Coronary artery (tissue), 2 donors: Measurements from ENCODE around the gene NUCB1.

Experiments
- DNase-seq: peaks from one replicate; pipeline ENCODE4 v3.0.0-alpha.2; 2017; ENCODE audit warnings: low spot score
- H3K27ac ChIP-seq, 2 donors: fragments of 200-600 bp; sonication (generic); one replicate each; pipeline ENCODE4 v1.5.1; 2016 to 2019
- H3K4me3 ChIP-seq: fragments of 200-600 bp; sonication (generic); 2 replicates; pipeline ENCODE4 v1.5.1; 2016; ENCODE audit warnings: mild to moderate bottlenecking, moderate library complexity
- TF ChIP-seq, protein P1 (sequence below): fragments of 200-600 bp; sonication (generic); IDR thresholded peaks from one replicate; pipeline ENCODE4 v1.5.1; 2019; ENCODE audit warnings: antibody characterized with exemption

NUCB1 gene

DNA sequence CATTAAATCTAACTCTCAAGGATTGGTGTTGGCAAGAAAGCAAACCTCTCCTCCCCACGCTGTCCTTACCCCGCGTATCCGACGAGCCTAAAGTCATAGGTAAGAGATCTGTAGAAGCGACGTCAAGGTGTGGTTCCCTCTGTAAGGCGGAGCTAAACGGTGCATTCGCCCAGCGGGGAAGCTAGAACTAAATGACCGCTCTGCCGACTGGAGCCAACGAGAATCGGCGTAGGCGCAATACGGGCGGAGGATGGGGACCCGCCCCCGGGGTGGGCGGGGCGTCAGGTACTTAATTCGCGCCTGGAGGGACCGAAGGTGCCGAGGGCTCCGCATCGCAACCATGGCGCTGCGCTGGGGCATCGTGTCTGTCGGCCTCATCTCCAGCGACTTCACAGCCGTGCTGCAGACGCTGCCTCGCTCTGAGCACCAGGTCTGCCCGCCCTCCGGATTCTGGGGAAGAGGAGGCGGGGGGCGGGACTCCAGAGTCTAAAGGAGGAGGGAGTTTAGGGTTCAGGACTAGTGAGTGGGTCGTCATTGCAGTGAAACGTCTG, 33.3 kb downstream of the NUCB1 start, which contains the start of gene DHDH:
Gene DHDH (plus strand): TSS at position 318 of the 551 bp plus-strand sequence. CDS start 23 bp downstream, at position 341.
- TF ChIP-seq, protein P1, sequence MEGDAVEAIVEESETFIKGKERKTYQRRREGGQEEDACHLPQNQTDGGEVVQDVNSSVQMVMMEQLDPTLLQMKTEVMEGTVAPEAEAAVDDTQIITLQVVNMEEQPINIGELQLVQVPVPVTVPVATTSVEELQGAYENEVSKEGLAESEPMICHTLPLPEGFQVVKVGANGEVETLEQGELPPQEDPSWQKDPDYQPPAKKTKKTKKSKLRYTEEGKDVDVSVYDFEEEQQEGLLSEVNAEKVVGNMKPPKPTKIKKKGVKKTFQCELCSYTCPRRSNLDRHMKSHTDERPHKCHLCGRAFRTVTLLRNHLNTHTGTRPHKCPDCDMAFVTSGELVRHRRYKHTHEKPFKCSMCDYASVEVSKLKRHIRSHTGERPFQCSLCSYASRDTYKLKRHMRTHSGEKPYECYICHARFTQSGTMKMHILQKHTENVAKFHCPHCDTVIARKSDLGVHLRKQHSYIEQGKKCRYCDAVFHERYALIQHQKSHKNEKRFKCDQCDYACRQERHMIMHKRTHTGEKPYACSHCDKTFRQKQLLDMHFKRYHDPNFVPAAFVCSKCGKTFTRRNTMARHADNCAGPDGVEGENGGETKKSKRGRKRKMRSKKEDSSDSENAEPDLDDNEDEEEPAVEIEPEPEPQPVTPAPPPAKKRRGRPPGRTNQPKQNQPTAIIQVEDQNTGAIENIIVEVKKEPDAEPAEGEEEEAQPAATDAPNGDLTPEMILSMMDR: no peak
- H3K4me3 ChIP-seq: peak within 1 kb of the TSS; percentile 70
- H3K27ac ChIP-seq: no peak within 1 kb of the TSS
- DNase-seq: no peak

- Histone ChIP-seq H3K4me3 (no peak overlapping the region), H3K27ac (no peak overlapping the region)
- DNase-seq: no peak
- TF ChIP-seq, protein P1: no peak
These were observed 34.7 kb downstream of the NUCB1 start for GRCh38 chr19:48934837-48935236.

GRCh38 chr19:48935864-48936263, 35.8 kb downstream of the NUCB1 start:
- no peak overlapping the region for H3K4me3 ChIP-seq
- no peak for DNase-seq
- TF ChIP-seq, protein P1: no peak
- H3K27ac ChIP-seq: no peak overlapping the region

DNA sequence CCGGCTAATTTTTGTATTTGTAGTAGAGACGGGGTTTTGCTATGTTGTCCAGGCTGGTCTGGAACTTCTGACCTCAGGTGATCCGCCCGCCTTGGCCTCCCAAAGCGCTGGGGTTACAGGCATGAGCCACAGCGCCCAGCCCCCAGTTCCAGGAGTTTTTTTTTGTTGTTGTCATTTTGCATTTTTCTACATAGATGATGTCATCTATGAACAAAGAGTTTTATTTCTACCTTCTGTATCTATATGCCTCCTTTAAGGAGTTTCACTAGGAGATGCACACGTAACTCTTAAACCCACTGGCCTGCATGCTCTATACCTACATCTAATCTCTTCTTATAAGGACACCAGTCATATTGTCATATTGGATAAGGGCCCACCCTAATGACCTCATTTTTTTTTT, 38.1 kb downstream of the NUCB1 start:
- H3K27ac ChIP-seq: no peak overlapping the region
- TF ChIP-seq, protein P1: no peak
- no peak overlapping the region for H3K4me3 ChIP-seq
- DNase-seq: no peak

DNA sequence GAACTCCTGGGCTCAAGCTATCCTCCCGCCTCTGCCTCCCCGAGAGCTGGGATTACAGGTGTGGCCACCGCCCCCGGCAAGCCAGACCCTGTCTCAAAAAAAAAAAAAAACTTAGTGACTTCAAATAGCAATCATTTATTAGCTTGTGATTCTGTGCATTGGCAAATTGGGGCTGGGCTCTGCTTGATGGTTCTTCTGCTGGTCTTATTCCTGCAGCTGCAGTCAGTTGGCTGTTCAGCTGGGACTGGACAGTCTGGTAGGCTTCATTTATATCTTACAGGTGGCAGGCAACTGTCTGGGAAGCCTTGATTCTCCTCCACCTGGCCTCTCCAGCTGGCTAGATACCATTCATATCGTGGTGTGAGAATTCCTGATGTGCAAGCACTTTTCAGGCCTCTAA, 40.8 kb downstream of the NUCB1 start:
- TF ChIP-seq, protein P1: no peak
- DNase-seq: no peak
- H3K27ac ChIP-seq: no peak overlapping the region
- no peak overlapping the region for H3K4me3 ChIP-seq

- Histone ChIP-seq H3K27ac (no peak overlapping the region), H3K4me3 (no peak overlapping the region)
- DNase-seq: no peak
- TF ChIP-seq, protein P1: no peak
These were observed 43.0 kb downstream of the NUCB1 start for GRCh38 chr19:48943081-48943480.

- TF ChIP-seq, protein P1: no peak
- DNase-seq: no peak
- no peak overlapping the region for H3K4me3 ChIP-seq
- H3K27ac ChIP-seq: no peak overlapping the region
These were observed 45.3 kb downstream of the NUCB1 start for GRCh38 chr19:48945415-48945814.
